Neutrophil (primary cell): ENCODE results near the gene CXADR.
A peak's percentile ranks its signal among the peaks of the same experiment; 100 is the strongest.

Experiments used
- H3K27ac ChIP-seq: fragments of 200-600 bp; sonication (generic); 2 replicates; pipeline ENCODE4 v1.5.1; 2016; ENCODE audit warnings: mild to moderate bottlenecking, moderate library complexity
- H3K27me3 ChIP-seq: fragments of 200-600 bp; sonication (generic); 2 replicates; pipeline ENCODE4 v1.6.0; 2016; ENCODE audit warnings: mild to moderate bottlenecking
- H3K36me3 ChIP-seq: fragments of 200-600 bp; sonication (generic); 2 replicates; pipeline ENCODE4 v1.5.1; 2017
- H3K4me1 ChIP-seq, 2 experiments: fragments of 200-600 bp in 1 of 2; sonication (generic) in 1 of 2; 1 replicate in 1 of 2; 2 replicates in 1 of 2; pipeline versions ENCODE4 v1.5.1 to v1.6.1; 2013 to 2016; ENCODE audit warnings: low read depth in 1 of 2, low read length in 1 of 2, mild to moderate bottlenecking in 1 of 2, moderate library complexity in 1 of 2; ENCODE audit not compliant: control insufficient read depth in 1 of 2, insufficient read depth in 1 of 2
- H3K4me3 ChIP-seq, 2 experiments: fragments of 200-600 bp in 1 of 2; sonication (generic) in 1 of 2; 1 replicate in 1 of 2; 2 replicates in 1 of 2; pipeline ENCODE4 v1.5.1; 2013 to 2016; ENCODE audit warnings: low read depth in 1 of 2, low read length in 1 of 2, mild to moderate bottlenecking in 1 of 2, moderate library complexity in 1 of 2
- H3K9me3 ChIP-seq: fragments of 200-600 bp; sonication (generic); 2 replicates; pipeline ENCODE4 v1.5.1; 2016
- CTCF ChIP-seq: fragments of 200-600 bp; sonication (generic); IDR thresholded peaks from 2 replicates; pipeline ENCODE4 v1.5.1; 2016; ENCODE audit warnings: antibody characterized with exemption

Gene CXADR

DNA sequence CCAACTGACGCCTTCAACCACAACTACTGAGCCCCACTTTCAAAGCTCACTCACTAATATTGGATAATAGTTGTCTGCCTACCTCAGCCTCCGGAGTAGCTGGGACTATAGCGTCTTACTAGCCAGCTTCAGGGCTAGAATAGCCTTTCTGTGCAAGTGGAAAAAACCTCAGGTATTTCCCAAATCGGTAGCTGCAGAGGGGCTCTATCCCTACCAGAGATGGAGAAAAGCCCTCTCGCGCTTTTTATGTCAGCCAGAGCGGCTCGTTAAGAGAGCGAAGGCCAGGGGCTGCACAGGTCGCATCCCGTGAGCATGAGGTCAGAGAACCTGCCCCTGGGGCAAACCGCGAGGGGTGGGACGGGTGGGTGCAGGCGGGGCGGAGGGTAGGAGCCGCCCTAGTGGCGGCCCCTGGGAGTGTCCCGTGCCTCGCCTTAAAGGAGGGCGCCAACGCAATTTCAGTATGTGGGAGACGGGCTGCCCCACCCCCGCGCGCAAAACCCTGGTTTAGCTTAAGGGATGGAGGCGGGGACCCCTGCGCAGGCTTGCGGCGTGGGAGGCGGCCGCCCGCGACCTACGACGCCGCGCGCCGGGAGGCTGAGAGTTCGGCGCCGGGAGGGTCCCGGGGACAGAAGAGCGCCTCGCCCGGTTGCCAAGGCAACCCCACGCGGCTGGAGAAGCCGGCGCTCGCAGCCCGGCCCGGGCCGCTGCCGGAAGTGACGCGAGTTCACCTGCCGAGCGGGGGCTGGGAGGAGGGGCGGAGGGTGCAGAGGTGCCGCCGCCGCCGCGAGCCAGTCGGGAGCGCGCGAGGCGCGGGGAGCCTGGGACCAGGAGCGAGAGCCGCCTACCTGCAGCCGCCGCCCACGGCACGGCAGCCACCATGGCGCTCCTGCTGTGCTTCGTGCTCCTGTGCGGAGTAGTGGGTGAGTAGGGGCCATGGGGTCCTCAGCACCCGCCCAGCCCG, at the start of gene CXADR:
Gene CXADR, plus strand, starts transcription at position 791 of the 961 bp plus-strand sequence. Its CDS starts 87 bp downstream, at position 878.
- H3K27ac ChIP-seq, result no peak within 1 kb of the TSS
- peak within 1 kb of the TSS; percentile 5 to 29 for H3K4me3 ChIP-seq
- TF ChIP-seq CTCF, result no peak
- H3K27me3 ChIP-seq, result peaks cover 86% of the 10 kb centered on the region
- H3K9me3 ChIP-seq, result no peaks in the 10 kb centered on the region
- H3K36me3 ChIP-seq, result no peaks in the 10 kb centered on the region
- peaks cover 3 to 9% of the 10 kb centered on the region in 2 experiments for H3K4me1 ChIP-seq

DNA sequence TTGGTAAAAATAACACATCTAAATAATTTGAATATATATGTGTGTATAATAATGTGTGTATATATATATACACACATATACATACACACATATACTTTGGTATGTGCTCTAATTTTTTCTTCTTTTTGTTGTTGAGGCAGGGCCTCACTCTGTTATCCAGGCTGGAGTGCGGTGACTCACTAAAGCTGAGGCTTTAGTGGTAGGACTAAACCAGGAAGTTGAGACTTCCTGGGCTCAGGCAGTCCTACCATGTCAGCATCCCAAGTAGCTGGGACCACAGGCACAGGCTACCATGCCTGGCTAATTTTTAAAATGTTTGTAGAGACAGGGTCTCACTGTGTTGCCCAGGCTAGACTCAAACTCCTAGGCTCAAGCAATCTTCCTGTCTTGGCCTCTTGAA, 46.7 kb upstream of the CXADR start:
- no peaks in the 10 kb centered on the region for H3K36me3 ChIP-seq
- H3K27me3 ChIP-seq, result no peaks in the 10 kb centered on the region
- no peak overlapping the region for H3K27ac ChIP-seq
- TF ChIP-seq CTCF, result no peak
- H3K4me1 ChIP-seq, result no peaks in the 10 kb centered on the region
- no peak overlapping the region for H3K4me3 ChIP-seq
- H3K9me3 ChIP-seq, result no peaks in the 10 kb centered on the region

- H3K27ac ChIP-seq, result no peak overlapping the region
- no peaks in the 10 kb centered on the region for H3K4me1 ChIP-seq
- H3K27me3 ChIP-seq, result no peaks in the 10 kb centered on the region
- no peak for TF ChIP-seq CTCF
- no peaks in the 10 kb centered on the region for H3K36me3 ChIP-seq
- H3K9me3 ChIP-seq, result no peaks in the 10 kb centered on the region
- no peak overlapping the region for H3K4me3 ChIP-seq
These were observed 45.5 kb upstream of the CXADR start for GRCh38 chr21:17467392-17467791.

- Histone ChIP-seq H3K36me3 (no peaks in the 10 kb centered on the region), H3K4me3 (no peak overlapping the region), H3K4me1 (no peaks in the 10 kb centered on the region), H3K27ac (no peak overlapping the region), H3K9me3 (no peaks in the 10 kb centered on the region), H3K27me3 (no peaks in the 10 kb centered on the region)
- TF ChIP-seq CTCF, result no peak
These were observed 45.0 kb upstream of the CXADR start for GRCh38 chr21:17467829-17468228.

- H3K4me1 ChIP-seq, result no peaks in the 10 kb centered on the region
These were observed 44.1 kb upstream of the CXADR start for GRCh38 chr21:17468698-17469097.

More at GRCh38 chr21:17468698-17469097, 44.1 kb upstream of the CXADR start:
- H3K27ac ChIP-seq, result no peak overlapping the region
- H3K36me3 ChIP-seq, result no peaks in the 10 kb centered on the region
- H3K4me3 ChIP-seq, result no peak overlapping the region
- H3K27me3 ChIP-seq, result no peaks in the 10 kb centered on the region
- no peaks in the 10 kb centered on the region for H3K9me3 ChIP-seq
- no peak for TF ChIP-seq CTCF
